OCI-LY7 (cell line): ENCODE results near the gene LRRC31. TPM values are rescaled to one million over a fixed set of nuclear protein-coding genes. Genes with fewer than 3 reads are reported as not detected.

Experiments
- BruUV-seq: library from RNA; stranded (reverse); fragments of 400-500 nt; replicated peaks from 2 replicates; lab custom pipeline; 2021; lab: Mats Ljungman, UMichigan
- CTCF ChIA-PET: fragments of 300-600 bp; sonication (Branson Sonifier 250); formaldehyde crosslinking; loops from one replicate; lab custom pipeline; 2022; ENCODE audit warnings: antibody characterized with exemption; ENCODE audit not compliant: unreplicated experiment; lab: Charles Lee
- POLR2A ChIA-PET: fragments of 300-600 bp; sonication (Branson Sonifier 250); formaldehyde crosslinking; loops from one replicate; lab custom pipeline; 2022; ENCODE audit warnings: antibody characterized with exemption; lab: Charles Lee
- DNase-seq: peaks from one replicate; pipeline ENCODE4 v3.0.0-alpha.2; 2015; ENCODE audit warnings: low spot score
- H2AFZ ChIP-seq: fragments of 200-600 bp; sonication (generic), shearing (Covaris generic); 2 replicates; pipeline ENCODE4 v1.6.1; 2014; ENCODE audit warnings: mild to moderate bottlenecking, antibody characterized with exemption, low read length, moderate library complexity
- H3K27ac ChIP-seq: fragments of 200-600 bp; sonication (generic); 2 replicates; pipeline ENCODE4 v1.5.1; 2014; ENCODE audit warnings: mixed run types, low read depth, mild to moderate bottlenecking, moderate library complexity, low read length, inconsistent platforms; ENCODE audit not compliant: poor library complexity, severe bottlenecking
- H3K36me3 ChIP-seq: fragments of 200-600 bp; sonication (generic); 2 replicates; pipeline ENCODE4 v1.6.1; 2014; ENCODE audit warnings: mild to moderate bottlenecking, antibody characterized with exemption, low read length, moderate library complexity, mixed read lengths; ENCODE audit not compliant: insufficient read depth
- H3K4me1 ChIP-seq: fragments of 200-600 bp; sonication (generic); 2 replicates; pipeline ENCODE4 v1.5.1; 2014; ENCODE audit warnings: mild to moderate bottlenecking, low read length; ENCODE audit not compliant: insufficient read depth, poor library complexity, severe bottlenecking
- H3K4me2 ChIP-seq: fragments of 200-600 bp; sonication (generic); 2 replicates; pipeline ENCODE4 v1.6.1; 2014; ENCODE audit warnings: mild to moderate bottlenecking, low read length
- H3K4me3 ChIP-seq: fragments of 200-600 bp; sonication (generic); 2 replicates; pipeline ENCODE4 v1.5.1; 2014; ENCODE audit warnings: mild to moderate bottlenecking, low read depth, low read length; ENCODE audit not compliant: poor library complexity, severe bottlenecking
- H3K79me2 ChIP-seq: fragments of 200-600 bp; sonication (generic); 2 replicates; pipeline ENCODE4 v1.6.1; 2016; ENCODE audit warnings: low read depth, mild to moderate bottlenecking, low read length, moderate library complexity, mixed read lengths; ENCODE audit not compliant: insufficient read depth
- H3K9me2 ChIP-seq: fragments of 200-600 bp; sonication (generic); 2 replicates; pipeline ENCODE4 v1.6.1; 2016; ENCODE audit warnings: mild to moderate bottlenecking, low read length, mixed read lengths; ENCODE audit not compliant: insufficient read depth
- H3K9me3 ChIP-seq: fragments of 200-600 bp; sonication (generic); 2 replicates; pipeline ENCODE4 v1.6.1; 2014; ENCODE audit warnings: mild to moderate bottlenecking, mixed run types, low read length, mixed read lengths
- H4K20me1 ChIP-seq: fragments of 200-600 bp; sonication (generic); 2 replicates; pipeline ENCODE4 v1.6.1; 2014; ENCODE audit warnings: mild to moderate bottlenecking, antibody characterized with exemption, low read length, moderate library complexity, mixed read lengths; ENCODE audit not compliant: insufficient read depth
- EZH2phosphoT487 ChIP-seq: fragments of 200-600 bp; sonication (generic); IDR thresholded peaks from 2 replicates; pipeline ENCODE4 v1.6.1; 2018; ENCODE audit warnings: low read depth, borderline replicate concordance, mild to moderate bottlenecking, mixed run types, antibody characterized with exemption, low read length, moderate library complexity, mixed read lengths
- intact Hi-C: fragments of 100-400 bp; cut with micrococcal nuclease; formaldehyde crosslinking; loops from one replicate; pipeline ENCODE4 v1.10.0; 2022; ENCODE audit not compliant: unreplicated experiment
- total RNA-seq, 2 experiments: library from RNA; depleted of rRNA in 1 of 2; stranded (reverse); fragments of >200 nt in 1 of 2; shearing (Covaris generic) in 1 of 2; gene quantifications; 2 replicates each; pipeline ENCODE4 v1.2.3, GENCODE V29; 2014 to 2022
- TF ChIP-seq, protein P1 (sequence below): fragments of 200-600 bp; sonication (generic); conservative IDR thresholded peaks from 2 replicates; pipeline ENCODE4 v1.5.1; 2014; ENCODE audit warnings: mild to moderate bottlenecking, antibody characterized with exemption, low read length, moderate library complexity, mixed read lengths

Gene LRRC31
- total RNA-seq, 2 experiments from 2014 or later, result not detected

DNA sequence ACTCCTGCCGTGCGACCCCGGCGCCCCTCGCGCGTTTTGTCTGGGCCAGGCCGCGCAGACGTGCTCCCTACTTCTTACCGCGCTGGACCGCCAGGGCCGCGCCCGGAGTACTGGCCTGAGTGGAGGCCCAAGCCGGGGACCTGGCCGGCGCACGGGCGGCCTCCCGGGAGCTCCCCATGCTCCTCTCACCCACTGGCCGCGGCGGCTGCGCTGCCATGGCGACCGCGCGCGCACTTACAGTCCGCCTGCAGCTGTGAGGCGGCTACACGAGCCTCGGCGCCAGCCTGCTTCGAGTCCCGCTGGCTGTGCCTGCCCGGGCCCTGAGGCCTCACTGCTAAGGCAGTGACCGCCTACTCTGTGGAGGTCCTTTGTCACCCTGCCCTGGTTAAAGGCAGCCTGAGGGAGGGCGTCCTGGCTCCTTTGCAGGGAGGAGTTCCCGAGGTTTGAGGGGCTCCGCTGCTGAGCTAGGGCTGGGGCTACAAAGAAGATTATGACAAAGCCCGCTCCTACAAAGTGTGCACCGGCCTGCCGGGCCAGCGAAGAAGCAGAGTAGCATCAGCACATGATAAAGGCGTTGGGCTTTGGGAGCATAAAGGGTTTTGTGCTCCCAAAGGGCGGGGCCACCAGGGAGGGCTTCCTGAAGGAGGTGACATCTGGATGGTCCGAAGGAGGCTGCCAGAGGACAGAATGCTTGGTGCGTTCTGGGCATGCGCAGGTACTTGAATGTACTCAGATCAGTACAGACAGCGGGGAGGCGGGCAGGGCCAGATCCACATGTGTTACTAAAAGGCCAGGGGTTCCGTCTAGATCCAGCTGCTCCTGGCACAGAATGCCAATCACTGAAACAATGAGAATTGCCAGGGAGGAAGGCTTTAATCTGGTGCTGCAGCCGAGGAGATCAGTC is 57.2 kb downstream of the LRRC31 start, which contains the start of the genes LRRC34 and LRRIQ4:
TSS of gene LRRC34 (minus strand) at position 573 of the 904 bp plus-strand sequence. CDS start at position 217, 356 bp downstream.
TSS of gene LRRIQ4 (plus strand) at position 539 of the 904 bp plus-strand sequence. CDS start 9,052 bp downstream, outside the sequence.
- intact Hi-C loops, result loop anchor here (2.0 kb wide), 2 partner anchors 24 to 48 kb away; partner anchors contain the start of gene TERC
- H3K4me2 ChIP-seq, result peak within 1 kb of the TSS; percentile 82
- H3K9me2 ChIP-seq, result no peaks in the 10 kb centered on the region
- H4K20me1 ChIP-seq, result no peaks in the 10 kb centered on the region
- no TSS peak for BruUV-seq
- H3K79me2 ChIP-seq, result no peaks in the 10 kb centered on the region
- peak within 1 kb of the TSS; percentile 22 for H3K27ac ChIP-seq
- peaks cover 41% of the 10 kb centered on the region for H3K4me1 ChIP-seq
- H3K36me3 ChIP-seq, result no peaks in the 10 kb centered on the region; the same call in 1 of the 2 replicates
- ChIA-PET CTCF (no interaction called here), POLR2A (interaction anchor here (0.8 to 2.9 kb wide), 3 partner anchors 11 to 119 kb away, joined by 3 to 16 read pairs (median 4); no protein-coding TSS in a partner anchor)
- no peak for TF ChIP-seq EZH2phosphoT487
- TF ChIP-seq, protein P1, sequence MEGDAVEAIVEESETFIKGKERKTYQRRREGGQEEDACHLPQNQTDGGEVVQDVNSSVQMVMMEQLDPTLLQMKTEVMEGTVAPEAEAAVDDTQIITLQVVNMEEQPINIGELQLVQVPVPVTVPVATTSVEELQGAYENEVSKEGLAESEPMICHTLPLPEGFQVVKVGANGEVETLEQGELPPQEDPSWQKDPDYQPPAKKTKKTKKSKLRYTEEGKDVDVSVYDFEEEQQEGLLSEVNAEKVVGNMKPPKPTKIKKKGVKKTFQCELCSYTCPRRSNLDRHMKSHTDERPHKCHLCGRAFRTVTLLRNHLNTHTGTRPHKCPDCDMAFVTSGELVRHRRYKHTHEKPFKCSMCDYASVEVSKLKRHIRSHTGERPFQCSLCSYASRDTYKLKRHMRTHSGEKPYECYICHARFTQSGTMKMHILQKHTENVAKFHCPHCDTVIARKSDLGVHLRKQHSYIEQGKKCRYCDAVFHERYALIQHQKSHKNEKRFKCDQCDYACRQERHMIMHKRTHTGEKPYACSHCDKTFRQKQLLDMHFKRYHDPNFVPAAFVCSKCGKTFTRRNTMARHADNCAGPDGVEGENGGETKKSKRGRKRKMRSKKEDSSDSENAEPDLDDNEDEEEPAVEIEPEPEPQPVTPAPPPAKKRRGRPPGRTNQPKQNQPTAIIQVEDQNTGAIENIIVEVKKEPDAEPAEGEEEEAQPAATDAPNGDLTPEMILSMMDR, result no peak
- peak; percentile 83 for DNase-seq
- peaks cover 21% of the 10 kb centered on the region; the same call in 1 of the 2 replicates for H3K9me3 ChIP-seq
- H2AFZ ChIP-seq, result peak within 1 kb of the TSS; percentile 98
- H3K4me3 ChIP-seq, result peak within 1 kb of the TSS; percentile 62

- Histone ChIP-seq H3K79me2 (no peaks in the 10 kb centered on the region), H3K4me2 (peak overlapping the region; percentile 82), H3K9me2 (no peaks in the 10 kb centered on the region), H4K20me1 (no peaks in the 10 kb centered on the region), H3K4me1 (peaks cover 41% of the 10 kb centered on the region), H3K9me3 (peaks cover 16% of the 10 kb centered on the region; the same call in 1 of the 2 replicates), H3K36me3 (no peaks in the 10 kb centered on the region; the same call in 1 of the 2 replicates), H3K4me3 (peak overlapping the region; percentile 62), H2AFZ (peak overlapping the region; percentile 98), H3K27ac (no peak overlapping the region)
- TF ChIP-seq, protein P1, result no peak
- intact Hi-C loops, result loop anchor here (2.0 kb wide), 2 partner anchors 25 to 47 kb away; partner anchors contain the start of gene TERC
- no TSS peak for BruUV-seq
- DNase-seq, result peak; percentile 47
- ChIA-PET CTCF (interaction anchor here (0.5 kb wide), 1 partner anchor 188 kb away, joined by 3 read pairs; no protein-coding TSS in a partner anchor), POLR2A (interaction anchor here (0.5 to 4.0 kb wide), 7 partner anchors 13 to 542 kb away, joined by 3 to 25 read pairs (median 3); no protein-coding TSS in a partner anchor)
Measured at GRCh38 chr3:169811631-169812331, 58.0 kb downstream of the LRRC31 start.
